Sigmoid colon (tissue), 7 donors: ENCODE data around the gene SLC27A1. TPM values are rescaled to one million over a fixed set of nuclear protein-coding genes. Genes with fewer than 3 reads are reported as not detected.

Source experiments
- DNase-seq: peaks from one replicate; pipeline ENCODE4 v3.0.0-alpha.2; 2019
- H3K27ac ChIP-seq, 4 donors: fragments of 200-600 bp; sonication (generic); one replicate each; pipeline ENCODE4 v1.5.1; 2016 to 2019; ENCODE audit warnings: mild to moderate bottlenecking in 1 of 4
- H3K27me3 ChIP-seq, 3 donors: fragments of 200-600 bp; sonication (generic); one replicate each; pipeline ENCODE4 v1.5.1; 2019; ENCODE audit warnings: mild to moderate bottlenecking in 1 of 3
- H3K36me3 ChIP-seq, 4 donors: fragments of 200-600 bp; sonication (generic); one replicate each; pipeline ENCODE4 v1.5.1; 2016 to 2019
- H3K4me1 ChIP-seq, 4 donors: fragments of 200-600 bp; sonication (generic); one replicate each; pipeline ENCODE4 v1.5.1; 2017 to 2019
- H3K4me3 ChIP-seq, 4 donors: fragments of 200-600 bp; sonication (generic); one replicate each; pipeline ENCODE4 v1.5.1; 2017 to 2019; ENCODE audit warnings: mild to moderate bottlenecking in 2 of 4, moderate library complexity in 1 of 4
- H3K9me3 ChIP-seq, 4 donors: fragments of 200-600 bp in 3 of 4; sonication (generic) in 3 of 4; one replicate each; pipeline versions ENCODE4 v1.5.1 to v1.6.1; 2013 to 2019
- EP300 ChIP-seq, 4 donors: sonication (generic); formaldehyde crosslinking; IDR thresholded peaks; one replicate each; pipeline ENCODE4 v1.6.1; 2017; ENCODE audit warnings: antibody characterized with exemption in 4 of 4
- POLR2A ChIP-seq, 2 donors: fragments of 450-650 bp; IDR thresholded peaks; one replicate each; pipeline ENCODE4 v1.6.1; 2016; ENCODE audit warnings: antibody characterized with exemption in 2 of 2, mild to moderate bottlenecking in 2 of 2, moderate library complexity in 2 of 2
- POLR2AphosphoS5 ChIP-seq, 4 donors: sonication (generic); formaldehyde crosslinking; IDR thresholded peaks; one replicate each; pipeline ENCODE4 v1.6.1; 2017; ENCODE audit warnings: antibody characterized with exemption in 4 of 4
- WGBS, 2 donors: extraction: QIAGEN DNeasy Blood & Tissue Kit; methylation state at CpG; one replicate each; pipeline ENCODE4 v1.1.7; 2013; 5-methylcytosine and 5-hydroxymethylcytosine counted together
- intact Hi-C: fragments of 100-400 bp; cut with DNase I; formaldehyde crosslinking; loops from one replicate; pipeline ENCODE4 v1.15.1; 2023
- polyA plus RNA-seq, 3 donors: library from polyadenylated mRNA; stranded (reverse); fragments of 200-250 nt; gene quantifications; one replicate each; pipeline ENCODE4 v1.2.3, GENCODE V29; 2013
- total RNA-seq, 4 donors: library from RNA; depleted of rRNA; stranded (reverse); fragments of >200 nt; gene quantifications; one replicate each; pipeline ENCODE4 v1.1.0, GENCODE V29; 2016
- TF ChIP-seq, protein P1 (sequence below), 4 experiments: fragments of 450-650 bp in 3 of 4; fragments of 200-600 bp in 1 of 4; IDR thresholded peaks; one replicate each; pipeline ENCODE4 v1.5.1; 2016 to 2019; ENCODE audit warnings: antibody characterized with exemption in 4 of 4, mild to moderate bottlenecking in 3 of 4, moderate library complexity in 2 of 4
- donor health status: healthy with polysubstance abuse.
- donor health status: Bipolar disorder and iron deficiency.
- donor health status: healthy.

SLC27A1 gene
- total and polyA plus RNA-seq, 7 donors = 0.69 to 23.8 (median 13.2) TPM

DNA sequence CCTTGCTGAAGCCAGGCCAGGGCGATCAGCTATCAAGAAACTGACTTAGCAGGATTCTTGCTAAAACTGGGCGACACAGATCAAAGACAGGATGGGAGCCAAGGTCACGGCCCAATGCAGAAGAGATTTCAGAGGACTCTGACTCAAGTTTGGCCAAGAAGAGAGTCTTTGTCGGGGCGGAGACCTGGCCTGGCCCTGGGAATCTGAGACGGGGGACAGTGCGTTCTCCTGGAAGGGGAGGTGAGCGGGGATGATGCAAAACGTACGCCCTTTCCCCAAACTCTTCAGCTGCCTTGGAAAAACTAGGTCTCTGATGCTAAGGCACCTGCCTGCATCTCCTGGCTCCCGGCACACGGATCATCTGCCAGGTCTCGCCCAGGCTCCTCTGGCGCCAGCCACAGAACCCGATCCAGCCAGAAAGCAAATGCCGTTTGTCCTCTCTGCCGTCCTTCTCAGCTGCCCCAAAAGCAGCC, 40.6 kb upstream of the SLC27A1 start:
- H3K27me3 ChIP-seq = no peaks in the 10 kb centered on the region
- TF ChIP-seq EP300 (IDR thresholded peaks at IDR 0.05) (no peak), POLR2AphosphoS5 (IDR thresholded peaks at IDR 0.05) (no peak), POLR2A (IDR thresholded peaks at IDR 0.05) (no peak)
- TF ChIP-seq, protein P1, sequence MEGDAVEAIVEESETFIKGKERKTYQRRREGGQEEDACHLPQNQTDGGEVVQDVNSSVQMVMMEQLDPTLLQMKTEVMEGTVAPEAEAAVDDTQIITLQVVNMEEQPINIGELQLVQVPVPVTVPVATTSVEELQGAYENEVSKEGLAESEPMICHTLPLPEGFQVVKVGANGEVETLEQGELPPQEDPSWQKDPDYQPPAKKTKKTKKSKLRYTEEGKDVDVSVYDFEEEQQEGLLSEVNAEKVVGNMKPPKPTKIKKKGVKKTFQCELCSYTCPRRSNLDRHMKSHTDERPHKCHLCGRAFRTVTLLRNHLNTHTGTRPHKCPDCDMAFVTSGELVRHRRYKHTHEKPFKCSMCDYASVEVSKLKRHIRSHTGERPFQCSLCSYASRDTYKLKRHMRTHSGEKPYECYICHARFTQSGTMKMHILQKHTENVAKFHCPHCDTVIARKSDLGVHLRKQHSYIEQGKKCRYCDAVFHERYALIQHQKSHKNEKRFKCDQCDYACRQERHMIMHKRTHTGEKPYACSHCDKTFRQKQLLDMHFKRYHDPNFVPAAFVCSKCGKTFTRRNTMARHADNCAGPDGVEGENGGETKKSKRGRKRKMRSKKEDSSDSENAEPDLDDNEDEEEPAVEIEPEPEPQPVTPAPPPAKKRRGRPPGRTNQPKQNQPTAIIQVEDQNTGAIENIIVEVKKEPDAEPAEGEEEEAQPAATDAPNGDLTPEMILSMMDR (IDR thresholded peaks at IDR 0.05) = no peak
- H3K27ac ChIP-seq = no peak overlapping the region
- peak; percentile 79 for DNase-seq
- 81 to 85% methylated on average over 17 of the region's 17 CpGs for WGBS, 2 donors
- no peak overlapping the region for H3K4me3 ChIP-seq
- peaks cover 0 to 5% (median 5%) of the 10 kb centered on the region in 4 donors for H3K4me1 ChIP-seq
- no peaks in the 10 kb centered on the region for H3K9me3 ChIP-seq
- intact Hi-C loops = no loop called here
- no peaks in the 10 kb centered on the region for H3K36me3 ChIP-seq

DNA sequence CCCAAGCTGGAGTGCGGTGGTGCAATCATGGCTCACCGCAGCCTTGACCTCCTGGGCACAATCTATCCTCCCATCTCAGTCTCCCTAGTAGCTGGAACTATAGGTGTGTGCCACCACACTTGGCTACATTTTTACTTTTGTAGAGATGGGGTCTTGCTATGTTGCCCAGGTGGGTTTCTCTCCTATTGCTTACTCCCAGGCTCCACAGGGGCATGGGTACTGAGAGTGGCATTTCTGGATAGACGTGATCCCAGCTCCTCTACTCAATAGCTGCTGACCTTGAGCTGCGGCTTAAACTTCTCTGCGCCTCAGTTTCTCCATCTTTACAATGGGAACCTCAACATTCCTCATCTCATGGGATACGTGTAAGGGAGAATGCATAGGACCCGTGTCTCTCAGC, 38.9 kb upstream of the SLC27A1 start:
- no peak overlapping the region for H3K27ac ChIP-seq
- H3K9me3 ChIP-seq = no peaks in the 10 kb centered on the region
- intact Hi-C loops = no loop called here
- H3K4me1 ChIP-seq = no peaks in the 10 kb centered on the region
- TF ChIP-seq POLR2A (IDR thresholded peaks at IDR 0.05) (no peak), POLR2AphosphoS5 (IDR thresholded peaks at IDR 0.05) (no peak), EP300 (IDR thresholded peaks at IDR 0.05) (no peak)
- TF ChIP-seq, protein P1 (IDR thresholded peaks at IDR 0.05) = no peak
- no peak overlapping the region for H3K4me3 ChIP-seq
- H3K36me3 ChIP-seq = no peaks in the 10 kb centered on the region
- H3K27me3 ChIP-seq = no peaks in the 10 kb centered on the region
- DNase-seq = no peak
- WGBS, 2 donors = 90 to 93% methylated on average over 7 of the region's 7 CpGs

DNA sequence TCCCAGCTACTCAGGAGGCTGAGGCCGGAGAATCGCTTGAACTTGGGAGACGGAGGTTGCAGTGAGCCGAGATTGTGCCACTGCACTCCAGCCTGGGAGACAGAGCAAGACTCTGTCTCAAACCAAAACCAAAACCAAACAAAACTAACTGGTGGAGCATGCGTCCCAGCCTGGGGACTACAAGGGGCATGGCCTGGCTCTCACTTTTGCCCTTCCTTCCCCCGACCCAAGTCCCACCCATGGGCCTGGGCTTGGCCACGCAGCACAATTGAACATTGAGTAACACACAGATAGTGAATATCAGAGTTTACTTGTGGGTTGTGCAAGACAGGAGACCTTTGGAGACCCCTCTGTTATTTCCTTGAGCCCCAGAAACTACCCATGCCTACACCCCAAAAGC, 35.1 kb upstream of the SLC27A1 start:
- Histone ChIP-seq H3K27me3 (no peaks in the 10 kb centered on the region), H3K4me3 (no peak overlapping the region), H3K36me3 (no peaks in the 10 kb centered on the region), H3K4me1 (no peaks in the 10 kb centered on the region), H3K27ac (no peak overlapping the region), H3K9me3 (no peaks in the 10 kb centered on the region)
- intact Hi-C loops = no loop called here
- 83% methylated on average over 7 of the region's 7 CpGs for WGBS, 2 donors
- TF ChIP-seq POLR2A (IDR thresholded peaks at IDR 0.05) (no peak), EP300 (IDR thresholded peaks at IDR 0.05) (no peak), POLR2AphosphoS5 (IDR thresholded peaks at IDR 0.05) (no peak)
- TF ChIP-seq, protein P1 (IDR thresholded peaks at IDR 0.05) = no peak
- no peak for DNase-seq

DNA sequence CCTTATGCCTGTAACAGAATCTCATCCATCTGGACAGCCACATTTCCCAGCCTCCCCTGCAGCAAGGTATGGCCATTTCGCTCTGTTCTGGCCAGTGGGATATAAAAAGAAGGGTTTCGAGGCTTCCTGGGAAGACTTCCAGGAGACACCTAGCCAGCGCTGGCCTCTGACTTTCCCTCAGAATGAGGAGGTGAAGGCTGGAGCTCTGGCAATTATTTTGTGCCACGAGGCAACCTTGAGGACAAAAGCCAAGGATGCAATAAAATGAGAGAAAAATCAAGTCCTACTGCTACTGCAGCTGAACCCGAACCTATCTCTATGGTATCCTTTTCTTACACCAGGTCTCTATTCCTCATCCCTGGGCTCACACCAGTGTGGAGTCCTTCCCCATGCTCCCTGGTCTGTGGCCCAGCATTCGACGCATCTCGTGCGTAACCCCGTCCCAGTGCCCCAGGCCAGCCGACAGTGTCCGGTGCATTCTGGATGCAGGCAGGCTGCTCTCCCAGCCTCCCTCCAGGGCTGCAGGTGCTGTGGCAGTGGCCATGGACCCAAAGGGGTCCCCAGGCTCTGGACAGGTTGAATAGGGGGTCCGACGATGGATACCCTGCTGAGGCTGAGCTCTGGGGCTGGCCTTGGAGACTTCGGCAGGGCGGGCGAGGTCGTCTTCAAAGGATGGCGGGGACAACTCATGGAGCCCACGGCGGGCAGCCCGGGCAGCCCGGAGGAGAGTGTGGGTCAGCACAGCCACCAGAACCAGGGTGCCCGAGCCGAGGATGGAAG, 34.0 kb upstream of the SLC27A1 start:
- no peak overlapping the region for H3K27ac ChIP-seq
- WGBS, 2 donors = 94 to 97% methylated on average over 25 of the region's 25 CpGs
- no peaks in the 10 kb centered on the region for H3K4me1 ChIP-seq
- no peak for DNase-seq
- H3K4me3 ChIP-seq = no peak overlapping the region
- no peaks in the 10 kb centered on the region for H3K27me3 ChIP-seq
- intact Hi-C loops = no loop called here
- no peaks in the 10 kb centered on the region for H3K36me3 ChIP-seq
- no peaks in the 10 kb centered on the region for H3K9me3 ChIP-seq
- TF ChIP-seq POLR2A (IDR thresholded peaks at IDR 0.05) (no peak), POLR2AphosphoS5 (IDR thresholded peaks at IDR 0.05) (no peak), EP300 (IDR thresholded peaks at IDR 0.05) (no peak)
- TF ChIP-seq, protein P1 (IDR thresholded peaks at IDR 0.05) = no peak
